Testis (tissue), 3 donors: ENCODE results near the gene SPIN1. TPM values are rescaled to one million over a fixed set of nuclear protein-coding genes. Genes with fewer than 3 reads are reported as not detected.

ENCODE experiments used
- DNase-seq: peaks from one replicate; pipeline ENCODE4 v3.0.0-alpha.2; 2019
- H3K27ac ChIP-seq, 2 donors: fragments of 200-600 bp; sonication (generic); one replicate each; pipeline ENCODE4 v1.5.1; 2019
- H3K27me3 ChIP-seq: fragments of 200-600 bp; sonication (generic); one replicate; pipeline ENCODE4 v1.5.1; 2019
- H3K36me3 ChIP-seq: fragments of 200-600 bp; sonication (generic); one replicate; pipeline ENCODE4 v1.5.1; 2017; ENCODE audit warnings: low read depth; ENCODE audit errors: missing control alignments
- H3K4me1 ChIP-seq: fragments of 200-600 bp; sonication (generic); one replicate; pipeline ENCODE4 v1.5.1; 2019
- H3K4me3 ChIP-seq, 2 donors: fragments of 200-600 bp; sonication (generic); one replicate each; pipeline ENCODE4 v1.5.1; 2017 to 2019
- H3K9me3 ChIP-seq: fragments of 200-600 bp; sonication (generic); one replicate; pipeline ENCODE4 v1.5.1; 2017
- POLR2A ChIP-seq: fragments of 450-650 bp; IDR thresholded peaks from one replicate; pipeline ENCODE4 v1.6.1; 2017; ENCODE audit warnings: antibody characterized with exemption, mild to moderate bottlenecking, moderate library complexity
- WGBS, 2 donors: methylation state at CpG; one replicate each; pipeline ENCODE4 v1.1.5; 2018; 5-methylcytosine and 5-hydroxymethylcytosine counted together
- intact Hi-C: fragments of 100-400 bp; cut with DNase I; formaldehyde crosslinking; loops from one replicate; pipeline ENCODE4 v1.15.1; 2023; ENCODE audit warnings: low total_unique reads
- polyA plus RNA-seq: library from polyadenylated mRNA; stranded (reverse); fragments of 350-450 nt; fragmentation: Illumina TruSeq; extraction: RNeasy Lipid Tissue Mini Kit (QIAGEN cat#74804); gene quantifications from one replicate; pipeline ENCODE4 v1.2.3, GENCODE V29; 2014; ENCODE audit warnings: low read depth, low replicate concordance; ENCODE audit not compliant: insufficient read depth
- total RNA-seq, 2 donors: library from RNA; depleted of rRNA; stranded (reverse); fragments of >200 nt; gene quantifications; one replicate each; pipeline ENCODE4 v1.2.3, GENCODE V29; 2016
- TF ChIP-seq, protein P1 (sequence below), 3 experiments: fragments of 450-650 bp in 2 of 3; fragments of 200-600 bp in 1 of 3; sonication (generic) in 1 of 3; IDR thresholded peaks; one replicate each; pipeline ENCODE4 v1.5.1; 2016 to 2019; ENCODE audit warnings: antibody characterized with exemption in 3 of 3, mild to moderate bottlenecking in 2 of 3, moderate library complexity in 1 of 3

Gene SPIN1
- total and polyA plus RNA-seq, 3 donors from 2014 or later, result 93.7 to 139 (median 119) TPM

DNA sequence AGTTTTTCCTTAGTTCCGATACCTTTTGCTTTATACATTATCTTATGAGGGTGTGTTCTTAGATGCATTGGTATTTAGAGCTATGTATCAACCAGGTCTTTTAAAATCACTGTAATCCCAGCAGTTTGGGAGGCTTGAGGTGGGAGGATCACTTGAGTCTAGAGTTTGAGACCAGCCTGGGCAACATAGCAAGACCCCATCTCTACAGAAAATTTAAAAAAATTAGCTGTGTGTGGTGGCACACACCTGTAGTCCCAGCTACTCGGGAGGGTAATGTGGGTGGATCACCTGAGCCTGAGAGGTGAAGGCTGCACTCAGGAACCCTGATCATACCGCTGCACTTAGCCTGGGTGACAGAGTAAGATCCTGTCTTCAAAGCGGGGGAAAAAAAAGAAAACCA is 15.1 kb downstream of the SPIN1 start:
- no peaks in the 10 kb centered on the region for H3K9me3 ChIP-seq
- H3K27me3 ChIP-seq, result no peaks in the 10 kb centered on the region
- WGBS, 2 donors, result 92 to 97% methylated on average over 4 of the region's 4 CpGs
- intact Hi-C loops, result no loop called here
- no peaks in the 10 kb centered on the region for H3K36me3 ChIP-seq
- no peak overlapping the region for H3K4me3 ChIP-seq
- no peak for DNase-seq
- TF ChIP-seq, protein P1, sequence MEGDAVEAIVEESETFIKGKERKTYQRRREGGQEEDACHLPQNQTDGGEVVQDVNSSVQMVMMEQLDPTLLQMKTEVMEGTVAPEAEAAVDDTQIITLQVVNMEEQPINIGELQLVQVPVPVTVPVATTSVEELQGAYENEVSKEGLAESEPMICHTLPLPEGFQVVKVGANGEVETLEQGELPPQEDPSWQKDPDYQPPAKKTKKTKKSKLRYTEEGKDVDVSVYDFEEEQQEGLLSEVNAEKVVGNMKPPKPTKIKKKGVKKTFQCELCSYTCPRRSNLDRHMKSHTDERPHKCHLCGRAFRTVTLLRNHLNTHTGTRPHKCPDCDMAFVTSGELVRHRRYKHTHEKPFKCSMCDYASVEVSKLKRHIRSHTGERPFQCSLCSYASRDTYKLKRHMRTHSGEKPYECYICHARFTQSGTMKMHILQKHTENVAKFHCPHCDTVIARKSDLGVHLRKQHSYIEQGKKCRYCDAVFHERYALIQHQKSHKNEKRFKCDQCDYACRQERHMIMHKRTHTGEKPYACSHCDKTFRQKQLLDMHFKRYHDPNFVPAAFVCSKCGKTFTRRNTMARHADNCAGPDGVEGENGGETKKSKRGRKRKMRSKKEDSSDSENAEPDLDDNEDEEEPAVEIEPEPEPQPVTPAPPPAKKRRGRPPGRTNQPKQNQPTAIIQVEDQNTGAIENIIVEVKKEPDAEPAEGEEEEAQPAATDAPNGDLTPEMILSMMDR (IDR thresholded peaks at IDR 0.05), result no peak
- no peak for TF ChIP-seq POLR2A
- H3K4me1 ChIP-seq, result no peaks in the 10 kb centered on the region
- no peak overlapping the region for H3K27ac ChIP-seq

DNA sequence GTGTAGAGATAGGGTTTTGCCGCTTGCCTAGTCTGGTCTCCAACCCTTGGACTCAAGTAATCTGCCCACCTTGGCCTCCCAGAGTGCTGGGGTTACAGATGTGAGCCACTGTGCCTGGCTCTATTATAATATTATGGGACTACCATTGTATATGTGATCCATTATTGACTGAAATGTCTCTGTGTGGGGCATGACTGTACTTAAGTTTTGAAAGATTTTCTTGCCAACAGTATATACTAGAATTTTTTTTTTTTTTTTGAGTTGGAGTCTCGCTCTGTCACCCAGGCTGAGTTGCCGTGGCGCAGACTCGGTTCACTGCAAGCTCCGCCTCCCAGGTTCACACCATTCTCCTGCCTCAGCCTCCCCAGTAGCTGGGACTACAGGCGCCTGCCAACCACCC is 17.8 kb downstream of the SPIN1 start:
- no peaks in the 10 kb centered on the region for H3K36me3 ChIP-seq
- H3K27ac ChIP-seq, result no peak overlapping the region
- DNase-seq, result no peak
- intact Hi-C loops, result no loop called here
- H3K4me3 ChIP-seq, result no peak overlapping the region
- H3K9me3 ChIP-seq, result no peaks in the 10 kb centered on the region
- no peaks in the 10 kb centered on the region for H3K4me1 ChIP-seq
- no peak for TF ChIP-seq POLR2A
- TF ChIP-seq, protein P1 (IDR thresholded peaks at IDR 0.05), result no peak
- 89 to 91% methylated on average over 7 of the region's 7 CpGs for WGBS, 2 donors
- no peaks in the 10 kb centered on the region for H3K27me3 ChIP-seq

DNA sequence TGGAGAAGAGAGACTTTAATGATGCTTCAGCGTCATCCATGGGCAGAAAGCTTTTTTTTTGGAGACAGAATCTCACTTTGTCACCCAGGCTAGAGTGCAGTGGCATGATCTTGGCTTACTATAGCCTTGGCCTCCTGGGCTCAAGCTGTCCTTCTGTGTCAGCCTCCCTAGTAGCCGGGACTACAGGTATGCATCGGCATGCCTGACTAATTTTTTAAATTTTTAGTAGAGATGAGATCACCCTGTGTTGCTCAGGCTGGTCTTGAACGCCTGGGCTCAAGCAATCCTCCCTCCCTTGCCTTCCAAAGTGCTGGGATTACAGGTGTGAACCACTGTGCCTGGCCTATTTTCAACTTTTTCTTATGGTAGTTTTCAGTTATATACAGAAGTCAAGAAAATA is 23.2 kb downstream of the SPIN1 start:
- no peak overlapping the region for H3K27ac ChIP-seq
- intact Hi-C loops, result no loop called here

DNA sequence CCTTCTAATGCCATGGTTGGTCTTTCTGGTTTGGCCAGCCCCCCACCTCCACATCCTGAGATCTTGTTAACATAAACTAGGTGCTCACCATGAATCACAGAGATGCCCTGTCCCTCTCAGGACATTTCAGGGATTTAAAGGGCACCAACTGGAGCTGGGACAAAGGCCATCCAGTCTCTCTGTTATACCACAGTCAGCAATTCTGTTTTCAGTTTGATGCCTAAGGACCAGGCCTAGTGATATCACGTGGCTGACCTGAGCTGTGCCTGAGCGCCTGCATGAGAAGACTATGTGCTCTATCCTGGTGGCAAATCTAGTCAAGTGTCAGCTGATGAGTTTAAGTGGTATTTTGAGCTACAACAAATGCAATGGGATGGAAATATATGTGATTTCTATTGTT is 26.1 kb downstream of the SPIN1 start:
- no peak for TF ChIP-seq POLR2A
- TF ChIP-seq, protein P1 (IDR thresholded peaks at IDR 0.05), result no peak
- 95% methylated on average over 2 of the region's 2 CpGs; no CpG with 5 or more reads in 1 of the 2 donors for WGBS, 2 donors
- Histone ChIP-seq H3K36me3 (no peaks in the 10 kb centered on the region), H3K9me3 (no peaks in the 10 kb centered on the region), H3K27me3 (no peaks in the 10 kb centered on the region), H3K4me3 (no peak overlapping the region), H3K4me1 (no peaks in the 10 kb centered on the region), H3K27ac (no peak overlapping the region)
- DNase-seq, result no peak
- intact Hi-C loops, result no loop called here

More for the DNA sequence above, 23.2 kb downstream of the SPIN1 start:
- TF ChIP-seq POLR2A, result no peak
- TF ChIP-seq, protein P1 (IDR thresholded peaks at IDR 0.05), result no peak
- WGBS, 2 donors, result 92 to 94% methylated on average over 4 of the region's 4 CpGs
- H3K4me3 ChIP-seq, result no peak overlapping the region
- no peaks in the 10 kb centered on the region for H3K4me1 ChIP-seq
- no peak for DNase-seq
- no peaks in the 10 kb centered on the region for H3K36me3 ChIP-seq
- H3K9me3 ChIP-seq, result no peaks in the 10 kb centered on the region
- H3K27me3 ChIP-seq, result no peaks in the 10 kb centered on the region

DNA sequence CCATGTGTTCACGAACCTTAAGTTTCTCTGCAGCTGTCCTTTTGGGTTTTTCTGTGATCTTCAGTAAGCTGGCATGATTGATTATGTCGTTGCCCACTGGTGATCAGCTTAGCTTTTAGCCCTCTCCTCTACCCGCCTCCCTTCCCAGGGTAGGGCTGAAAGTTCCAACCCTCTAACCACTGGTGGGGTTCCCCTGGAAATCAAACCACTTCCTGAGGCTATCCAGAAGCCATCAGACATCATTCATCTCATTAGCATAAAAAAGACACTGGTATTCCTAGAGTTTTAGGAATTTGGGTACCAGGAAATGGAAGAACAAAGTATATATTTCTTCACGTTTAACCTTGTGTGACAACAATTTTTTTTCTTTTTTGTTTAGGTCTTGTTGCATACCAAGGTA is 29.8 kb downstream of the SPIN1 start:
- Histone ChIP-seq H3K9me3 (no peaks in the 10 kb centered on the region), H3K27ac (no peak overlapping the region), H3K4me3 (no peak overlapping the region), H3K4me1 (no peaks in the 10 kb centered on the region), H3K27me3 (no peaks in the 10 kb centered on the region), H3K36me3 (no peaks in the 10 kb centered on the region)
- no peak for DNase-seq
- intact Hi-C loops, result no loop called here
- TF ChIP-seq, protein P1 (IDR thresholded peaks at IDR 0.05), result no peak
- no peak for TF ChIP-seq POLR2A
- WGBS, 2 donors, result 83 to 85% methylated on average over 4 of the region's 4 CpGs
